B cell (primary cell): Measurements from ENCODE around the gene SH3RF3. TPM values are rescaled to one million over a fixed set of nuclear protein-coding genes. Genes with fewer than 3 reads are reported as not detected.

Experiments
- ATAC-seq: fragments of 200-7000 bp; cut with Tn5 transposase; one replicate; pipeline ENCODE4 v1.10.0; 2021; ENCODE audit warnings: low read depth, mild to moderate bottlenecking, moderate number of reproducible peaks, moderate library complexity
- CTCF ChIA-PET: fragments of 350-600 bp; sonication (Branson Sonifier 250); formaldehyde crosslinking; loops from one replicate; lab custom pipeline; 2021; ENCODE audit warnings: antibody characterized with exemption, inconsistent platforms; lab: Charles Lee
- POLR2A ChIA-PET: fragments of 350-600 bp; sonication (Branson Sonifier 250); formaldehyde crosslinking; loops from one replicate; lab custom pipeline; 2021; ENCODE audit warnings: antibody characterized with exemption; lab: Charles Lee
- DNase-seq: peaks from one replicate; pipeline ENCODE4 v3.0.0; 2013
- H2AFZ ChIP-seq: 2 replicates; pipeline ENCODE4 v1.6.1; 2012; ENCODE audit warnings: mild to moderate bottlenecking, low read depth, low read length; ENCODE audit not compliant: insufficient read depth, poor library complexity, severe bottlenecking
- H3K27ac ChIP-seq, 2 donors: 1 replicate in 1 of 2; 2 replicates in 1 of 2; pipeline ENCODE4 v1.5.1; 2012 to 2013; ENCODE audit warnings: low read length in 2 of 2, mild to moderate bottlenecking in 2 of 2, moderate library complexity in 1 of 2
- H3K27me3 ChIP-seq, 4 experiments: fragments of 200-600 bp in 1 of 4; sonication (generic) in 1 of 4; replicated peaks in 1 of 4; 1 replicate in 2 of 4; 2 replicates in 2 of 4; pipeline versions ENCODE4 v1.6.1 to v1.7.0; 2013 to 2016; ENCODE audit warnings: low read length in 3 of 4, mild to moderate bottlenecking in 2 of 4, mixed read lengths in 1 of 4, moderate library complexity in 1 of 4; ENCODE audit not compliant: insufficient read depth in 4 of 4, control insufficient read depth in 3 of 4; ENCODE audit errors: control extremely low read depth in 1 of 4
- H3K36me3 ChIP-seq, 2 experiments: replicated peaks in 1 of 2; 1 replicate in 1 of 2; 2 replicates in 1 of 2; pipeline versions ENCODE4 v1.6.1 to v1.7.1; 2013; ENCODE audit warnings: low read length in 1 of 2; ENCODE audit not compliant: insufficient read depth in 2 of 2, control insufficient read depth in 1 of 2; ENCODE audit errors: control extremely low read depth in 1 of 2, extremely low read depth in 1 of 2
- H3K4me1 ChIP-seq, 2 donors: fragments of 200-600 bp in 1 of 2; sonication (generic) in 1 of 2; 1 replicate in 1 of 2; 2 replicates in 1 of 2; pipeline versions ENCODE4 v1.5.1 to v1.6.1; 2013 to 2017; ENCODE audit warnings: low read length in 2 of 2; ENCODE audit not compliant: control insufficient read depth in 2 of 2, insufficient read depth in 2 of 2
- H3K4me2 ChIP-seq: replicated peaks from 2 replicates; pipeline ENCODE3; 2012; ENCODE audit warnings: mild to moderate bottlenecking, low read depth, low read length; ENCODE audit not compliant: poor library complexity, severe bottlenecking
- H3K4me3 ChIP-seq, 5 experiments: fragments of 200-600 bp in 1 of 5; sonication (generic) in 1 of 5; 1 replicate in 3 of 5; 2 replicates in 2 of 5; pipeline versions ENCODE4 v1.5.1 to v1.7.0; 2011 to 2016; ENCODE audit warnings: low read length in 4 of 5, mild to moderate bottlenecking in 4 of 5, low read depth in 2 of 5, control low read depth in 1 of 5, moderate library complexity in 1 of 5; ENCODE audit not compliant: insufficient read depth in 1 of 5; ENCODE audit errors: control extremely low read depth in 1 of 5, extremely low read depth in 1 of 5
- H3K79me2 ChIP-seq: fragments of 200-600 bp; sonication (generic); one replicate; pipeline ENCODE4 v1.6.0; 2016; ENCODE audit warnings: low read length; ENCODE audit not compliant: control insufficient read depth, insufficient read depth
- H3K9ac ChIP-seq: fragments of 200-600 bp; sonication (generic); 2 replicates; pipeline ENCODE4 v1.6.1; 2017; ENCODE audit warnings: mild to moderate bottlenecking, low read length, moderate library complexity
- H3K9me3 ChIP-seq, 3 donors: one replicate each; pipeline versions ENCODE4 v1.6.1 to v1.7.1; 2013; ENCODE audit warnings: low read length in 2 of 3; ENCODE audit not compliant: control insufficient read depth in 2 of 3, insufficient read depth in 1 of 3; ENCODE audit errors: control extremely low read depth in 1 of 3
- H4K20me1 ChIP-seq: 2 replicates; pipeline ENCODE4 v1.6.0; 2012; ENCODE audit warnings: mild to moderate bottlenecking, low read length; ENCODE audit not compliant: insufficient read depth, control insufficient read depth, poor library complexity, severe bottlenecking
- H3K27ac Mint-ChIP-seq: one replicate; pipeline ENCODE4 v1.8.0; 2021; ENCODE audit warnings: mixed read lengths
- H3K27me3 Mint-ChIP-seq: one replicate; pipeline ENCODE4 v1.8.0; 2021; ENCODE audit warnings: mixed read lengths
- H3K4me1 Mint-ChIP-seq: one replicate; pipeline ENCODE4 v1.8.0; 2021; ENCODE audit warnings: mixed read lengths
- H3K4me3 Mint-ChIP-seq: one replicate; pipeline ENCODE4 v1.8.0; 2021; ENCODE audit warnings: mixed read lengths
- H3K9me3 Mint-ChIP-seq: one replicate; pipeline ENCODE4 v1.8.0; 2022; ENCODE audit warnings: mixed read lengths; ENCODE audit not compliant: insufficient read depth
- EZH2 ChIP-seq: IDR thresholded peaks from 2 replicates; pipeline ENCODE4 v1.6.1; 2012; ENCODE audit warnings: borderline replicate concordance, low read depth, mild to moderate bottlenecking, moderate library complexity, low read length; ENCODE audit not compliant: insufficient read depth, poor library complexity, severe bottlenecking
- WGBS: methylation state at CpG from one replicate; pipeline ENCODE4 v1.1.5; 2013; ENCODE audit warnings: missing lambda C conversion rate; ENCODE audit not compliant: insufficient coverage; 5-methylcytosine and 5-hydroxymethylcytosine counted together
- intact Hi-C: fragments of 100-400 bp; cut with micrococcal nuclease; formaldehyde crosslinking; loops from one replicate; pipeline ENCODE4 v1.10.0; 2022
- polyA plus RNA-seq: library from polyadenylated mRNA; depleted of rRNA; stranded (reverse); fragments of >200 nt; gene quantifications from 2 replicates; pipeline ENCODE4 v1.2.3, GENCODE V29; 2012
- total RNA-seq, 2 donors: library from RNA; stranded (reverse); fragments of 120-200 nt in 1 of 2; gene quantifications; 1 replicate in 1 of 2; 2 replicates in 1 of 2; pipeline versions ENCODE4 v1.2.3 to v1.2.4, GENCODE V29; 2013 to 2022
- TF ChIP-seq, protein P1 (sequence below): fragments of 200-600 bp; IDR thresholded peaks from one replicate; pipeline ENCODE4 v1.8.0; 2022; ENCODE audit warnings: antibody characterized with exemption, mild to moderate bottlenecking

The SH3RF3 gene
- total and polyA plus RNA-seq, 2 donors (not counting 1 experiment from before 2014, with no cell fraction given), result 0.07 to 1.2 TPM

- peaks cover 0 to 4% (median 0%) of the 10 kb centered on the region in 4 experiments for H3K27me3 ChIP-seq
- H3K4me1 Mint-ChIP-seq, result peaks cover 10% of the 10 kb centered on the region
- H3K9me3 Mint-ChIP-seq, result no peaks in the 10 kb centered on the region
- no peaks in the 10 kb centered on the region for H3K4me1 ChIP-seq
- WGBS, result 96% methylated on average over 3 of the region's 8 CpGs
- TF ChIP-seq, protein P1, sequence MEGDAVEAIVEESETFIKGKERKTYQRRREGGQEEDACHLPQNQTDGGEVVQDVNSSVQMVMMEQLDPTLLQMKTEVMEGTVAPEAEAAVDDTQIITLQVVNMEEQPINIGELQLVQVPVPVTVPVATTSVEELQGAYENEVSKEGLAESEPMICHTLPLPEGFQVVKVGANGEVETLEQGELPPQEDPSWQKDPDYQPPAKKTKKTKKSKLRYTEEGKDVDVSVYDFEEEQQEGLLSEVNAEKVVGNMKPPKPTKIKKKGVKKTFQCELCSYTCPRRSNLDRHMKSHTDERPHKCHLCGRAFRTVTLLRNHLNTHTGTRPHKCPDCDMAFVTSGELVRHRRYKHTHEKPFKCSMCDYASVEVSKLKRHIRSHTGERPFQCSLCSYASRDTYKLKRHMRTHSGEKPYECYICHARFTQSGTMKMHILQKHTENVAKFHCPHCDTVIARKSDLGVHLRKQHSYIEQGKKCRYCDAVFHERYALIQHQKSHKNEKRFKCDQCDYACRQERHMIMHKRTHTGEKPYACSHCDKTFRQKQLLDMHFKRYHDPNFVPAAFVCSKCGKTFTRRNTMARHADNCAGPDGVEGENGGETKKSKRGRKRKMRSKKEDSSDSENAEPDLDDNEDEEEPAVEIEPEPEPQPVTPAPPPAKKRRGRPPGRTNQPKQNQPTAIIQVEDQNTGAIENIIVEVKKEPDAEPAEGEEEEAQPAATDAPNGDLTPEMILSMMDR, result no peak
- no peak for TF ChIP-seq EZH2
- H3K79me2 ChIP-seq, result no peaks in the 10 kb centered on the region
- H3K27me3 Mint-ChIP-seq, result peaks cover 9% of the 10 kb centered on the region
- H4K20me1 ChIP-seq, result no peaks in the 10 kb centered on the region
- no peak overlapping the region for H3K4me3 ChIP-seq
- intact Hi-C loops, result no loop called here
- no peak overlapping the region for H3K9ac ChIP-seq
- DNase-seq (no peak), ATAC-seq (no peak)
- no peak overlapping the region for H3K4me3 Mint-ChIP-seq
- H2AFZ ChIP-seq, result no peak overlapping the region
- no peak overlapping the region for H3K4me2 ChIP-seq
- H3K27ac Mint-ChIP-seq, result no peak overlapping the region
- no peaks in the 10 kb centered on the region for H3K36me3 ChIP-seq
- H3K27ac ChIP-seq, result no peak overlapping the region
- ChIA-PET CTCF (no interaction called here), POLR2A (no interaction called here)
- H3K9me3 ChIP-seq, result no peaks in the 10 kb centered on the region
Observed at GRCh38 chr2:109141727-109142283, 12.8 kb downstream of the SH3RF3 start.

GRCh38 chr2:109142416-109143210, 13.6 kb downstream of the SH3RF3 start:
- Histone ChIP-seq H3K9me3 (no peaks in the 10 kb centered on the region), H3K27ac (no peak overlapping the region), H4K20me1 (no peaks in the 10 kb centered on the region), H3K27me3 (peaks cover 0 to 4% (median 0%) of the 10 kb centered on the region in 4 experiments), H3K9ac (no peak overlapping the region), H3K36me3 (no peaks in the 10 kb centered on the region), H2AFZ (no peak overlapping the region), H3K4me3 (no peak overlapping the region), H3K4me1 (no peaks in the 10 kb centered on the region), H3K4me2 (no peak overlapping the region), H3K79me2 (no peaks in the 10 kb centered on the region)
- no peak overlapping the region for H3K27ac Mint-ChIP-seq
- ChIA-PET POLR2A (no interaction called here), CTCF (no interaction called here)
- peaks cover 10% of the 10 kb centered on the region for H3K4me1 Mint-ChIP-seq
- DNase-seq, result no peak
- H3K4me3 Mint-ChIP-seq, result no peak overlapping the region
- H3K27me3 Mint-ChIP-seq, result peaks cover 14% of the 10 kb centered on the region
- no peak for ATAC-seq
- TF ChIP-seq EZH2, result no peak
- TF ChIP-seq, protein P1, result no peak
- H3K9me3 Mint-ChIP-seq, result no peaks in the 10 kb centered on the region
- intact Hi-C loops, result no loop called here
- WGBS, result 86% methylated on average over 14 of the region's 16 CpGs
